NCI-H345 (cell line): Measurements from ENCODE around the gene PARM1.

Source experiments
- DNase-seq: peaks from one replicate; lab custom pipeline; 2025; lab: John Stamatoyannopoulos, UW

PARM1 gene

DNA sequence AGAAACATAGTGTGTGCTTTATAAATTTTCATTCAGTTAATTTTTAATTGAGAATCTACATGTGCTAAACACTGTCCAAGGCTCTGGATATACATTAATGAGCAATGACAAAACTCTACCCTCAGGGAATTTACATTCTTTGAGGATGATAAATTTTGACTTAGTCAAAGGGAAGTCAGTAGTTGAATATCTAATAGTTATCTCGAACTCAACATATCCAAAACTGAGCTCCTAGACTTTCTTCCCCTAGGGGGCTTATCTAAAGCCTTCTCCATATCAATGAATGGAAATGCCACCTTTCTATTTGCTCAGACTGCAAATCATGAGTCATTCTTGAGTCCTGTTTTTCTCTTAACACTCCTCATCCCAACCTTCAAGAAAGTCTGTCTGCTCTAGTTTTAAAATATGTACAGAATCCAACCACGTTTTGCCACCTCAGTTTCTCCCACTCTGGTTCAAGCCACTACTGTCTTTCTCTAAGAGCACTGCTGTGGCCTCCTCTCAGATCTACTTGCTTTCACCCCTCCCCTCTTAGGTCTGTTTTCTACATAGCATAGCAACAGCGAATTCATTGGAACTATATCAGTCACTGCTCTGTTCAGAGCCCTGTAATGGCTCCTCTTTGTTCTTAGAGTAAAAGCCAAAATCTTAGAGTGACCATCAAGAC lies 9.5 kb downstream of the PARM1 start:
- DNase-seq: no peak

DNA sequence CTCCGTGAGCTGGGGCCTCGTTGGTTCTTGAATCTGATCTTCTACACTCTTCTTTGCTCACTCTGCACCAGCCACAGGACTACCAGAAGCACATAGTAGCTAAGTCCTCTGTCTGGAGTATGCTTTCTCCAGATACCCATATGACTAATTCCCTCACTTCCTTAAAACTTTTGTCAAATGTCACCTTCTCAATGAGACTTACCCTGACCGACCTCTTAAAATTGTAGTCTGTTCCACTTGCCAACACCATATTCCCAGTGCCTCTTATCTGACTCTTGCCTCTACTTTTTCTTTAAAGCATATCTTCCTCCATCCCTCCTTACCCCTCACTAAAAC lies 10.0 kb downstream of the PARM1 start:
- no peak for DNase-seq

GRCh38 chr4:74944354-74944793 lies 11.5 kb downstream of the PARM1 start:
- DNase-seq: no peak

DNA sequence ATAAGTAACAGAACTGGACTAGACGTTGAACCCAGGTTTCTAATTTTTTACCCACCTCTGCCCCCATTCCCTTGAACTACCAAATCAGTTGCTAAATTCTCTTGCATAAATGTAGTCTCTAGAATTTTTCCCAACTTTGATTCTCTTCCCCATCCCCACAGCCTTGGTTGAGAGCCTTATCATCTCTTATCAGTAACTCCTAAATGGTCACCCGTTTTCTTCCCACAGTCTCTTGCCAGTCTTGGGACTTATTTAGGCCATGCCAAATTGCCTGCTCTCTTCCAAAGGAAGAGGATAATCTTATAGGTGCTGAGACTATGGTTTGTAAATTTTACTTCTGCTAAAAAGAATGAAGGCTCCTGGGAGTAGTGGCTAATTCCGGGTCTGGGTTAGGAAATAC lies 13.3 kb downstream of the PARM1 start:
- no peak for DNase-seq

- no peak for DNase-seq
Measured at GRCh38 chr4:74947798-74948197, 14.9 kb downstream of the PARM1 start.

DNA sequence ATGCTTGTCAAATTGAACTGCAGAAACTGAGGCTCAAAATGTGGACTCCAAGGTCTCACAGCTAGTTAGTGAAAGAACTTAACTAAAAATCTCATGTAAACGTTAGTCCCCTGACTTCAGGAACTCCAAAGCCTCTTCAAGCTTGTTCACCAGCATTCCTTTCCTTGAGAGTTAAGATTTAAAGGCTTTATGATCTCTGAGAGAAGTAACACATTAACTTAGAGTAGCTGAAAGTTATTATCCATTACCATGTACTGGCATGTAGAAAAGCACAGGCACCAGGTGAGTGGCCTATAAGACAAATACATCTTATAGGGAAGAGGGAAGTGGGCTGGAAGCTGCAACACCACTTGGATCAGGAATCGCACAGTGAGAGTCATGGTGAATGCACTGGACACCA lies 15.3 kb downstream of the PARM1 start:
- no peak for DNase-seq

DNA sequence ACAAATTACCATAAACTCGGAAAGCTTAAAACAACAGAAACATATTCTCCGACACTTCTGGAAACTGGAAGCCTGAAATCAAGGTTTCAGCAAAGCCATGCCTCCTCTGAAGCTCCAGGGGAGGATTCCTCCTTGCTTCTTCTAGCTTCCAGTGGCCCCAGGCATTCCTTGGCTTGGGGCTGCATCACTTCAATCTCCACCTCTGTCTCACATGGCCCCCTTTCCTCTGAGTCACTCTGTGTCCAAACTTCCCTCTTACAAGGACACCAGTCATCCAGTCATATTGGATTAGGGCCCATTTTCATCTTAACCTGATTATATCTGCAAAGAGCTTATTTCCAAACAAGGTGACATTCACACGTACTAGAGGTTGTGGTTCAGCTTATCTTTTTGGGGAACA lies 17.3 kb downstream of the PARM1 start:
- DNase-seq: no peak

DNA sequence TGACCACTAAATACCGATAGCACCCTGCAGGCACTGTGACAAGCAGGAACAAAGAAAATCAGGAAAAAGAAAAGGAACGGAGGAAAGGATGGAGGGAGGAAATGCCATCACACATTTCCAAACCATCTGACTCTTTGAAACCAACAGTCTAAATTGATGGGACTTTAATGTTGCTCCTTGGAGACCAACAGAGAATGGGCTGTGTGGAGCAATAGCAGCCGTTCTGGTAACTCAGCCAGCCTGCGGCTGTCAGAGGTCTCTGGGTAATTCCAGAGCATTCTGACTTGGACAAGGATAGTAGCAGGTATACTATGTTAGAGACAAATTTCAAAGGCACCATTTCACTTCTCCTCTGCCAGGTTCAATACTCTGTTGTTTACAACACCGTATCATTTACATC lies 18.0 kb downstream of the PARM1 start:
- no peak for DNase-seq

- DNase-seq: no peak
Measured at GRCh38 chr4:74953647-74954046, 20.7 kb downstream of the PARM1 start.

DNA sequence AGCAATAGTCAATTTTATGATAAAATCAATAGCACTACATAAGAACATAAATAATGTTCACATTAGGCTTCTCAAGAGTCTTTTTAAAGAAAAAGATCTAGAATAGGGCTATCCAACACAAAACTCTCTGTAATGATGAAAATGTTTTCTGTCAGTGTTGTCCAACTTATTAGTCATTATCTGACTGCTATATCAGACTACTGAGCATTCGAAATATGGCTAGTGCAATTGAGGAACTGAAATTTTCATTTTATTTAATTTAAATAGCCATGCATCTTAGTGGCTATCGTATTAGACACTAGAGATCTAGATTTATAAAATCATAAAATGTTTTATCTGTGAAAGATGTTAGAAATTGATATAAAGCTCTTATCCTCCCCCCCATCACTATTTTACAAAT lies 26.0 kb downstream of the PARM1 start:
- DNase-seq: no peak

- no peak for DNase-seq
Measured at GRCh38 chr4:74961230-74961629, 28.3 kb downstream of the PARM1 start.

- no peak for DNase-seq
Measured at GRCh38 chr4:74962584-74962983, 29.7 kb downstream of the PARM1 start.

DNA sequence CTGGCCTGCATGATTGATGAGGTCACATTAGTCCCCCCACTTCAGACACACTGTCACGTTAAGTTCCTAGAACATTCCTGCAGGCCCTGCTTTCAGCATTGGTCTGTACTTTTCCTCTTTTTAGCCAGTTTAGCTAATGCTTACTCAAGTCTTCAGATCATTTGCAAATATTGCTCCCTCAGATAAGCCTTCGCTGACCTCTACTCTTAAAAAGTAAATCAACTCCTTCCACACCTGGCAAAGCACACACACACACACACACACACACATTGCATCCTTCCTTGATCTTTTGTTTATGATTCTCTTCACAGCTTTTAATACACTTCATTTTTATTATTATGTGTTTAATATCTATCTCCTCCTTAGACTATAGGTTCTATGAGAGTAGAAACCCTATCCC lies 31.4 kb downstream of the PARM1 start:
- no peak for DNase-seq

- no peak for DNase-seq
Measured at GRCh38 chr4:74967324-74967723, 34.4 kb downstream of the PARM1 start.

DNA sequence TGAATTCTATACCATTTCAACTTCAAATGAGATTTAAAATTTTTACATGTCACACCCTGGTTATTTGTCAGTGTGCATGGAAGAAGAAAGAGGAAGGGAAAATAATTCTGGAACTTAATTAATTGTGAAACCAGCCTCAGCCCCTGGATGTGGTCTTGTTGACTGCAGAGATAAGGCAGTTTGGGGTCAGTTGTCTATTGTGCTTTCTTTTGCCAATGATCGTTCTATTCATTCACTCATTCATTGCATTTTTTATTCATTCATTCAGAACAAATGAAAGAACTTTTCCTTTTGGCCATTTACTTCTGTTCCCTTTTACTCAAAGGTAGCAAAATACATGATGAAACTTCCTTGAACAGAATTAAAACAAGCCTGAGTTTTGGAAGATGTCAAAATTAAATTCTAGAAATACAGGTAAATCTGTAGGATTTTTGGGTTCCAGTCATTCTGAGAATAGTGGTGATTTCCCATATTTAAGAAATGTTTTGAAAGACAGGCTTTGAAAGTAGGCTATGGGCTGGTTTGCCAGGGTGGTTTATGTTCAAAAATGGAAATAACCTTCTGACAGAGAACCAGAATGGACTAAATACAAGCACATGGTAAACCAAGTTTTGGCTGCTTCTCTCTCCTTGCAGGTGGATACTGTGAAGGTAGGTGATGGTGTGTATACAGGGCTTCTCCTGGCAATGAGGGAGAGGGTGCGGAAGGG lies 35.7 kb downstream of the PARM1 start:
- DNase-seq: no peak

GRCh38 chr4:74969507-74970474 lies 36.9 kb downstream of the PARM1 start:
- DNase-seq: no peak

- DNase-seq: no peak
Measured at GRCh38 chr4:74970577-74970976, 37.7 kb downstream of the PARM1 start.

- DNase-seq: no peak
Measured at GRCh38 chr4:74971862-74972261, 38.9 kb downstream of the PARM1 start.

DNA sequence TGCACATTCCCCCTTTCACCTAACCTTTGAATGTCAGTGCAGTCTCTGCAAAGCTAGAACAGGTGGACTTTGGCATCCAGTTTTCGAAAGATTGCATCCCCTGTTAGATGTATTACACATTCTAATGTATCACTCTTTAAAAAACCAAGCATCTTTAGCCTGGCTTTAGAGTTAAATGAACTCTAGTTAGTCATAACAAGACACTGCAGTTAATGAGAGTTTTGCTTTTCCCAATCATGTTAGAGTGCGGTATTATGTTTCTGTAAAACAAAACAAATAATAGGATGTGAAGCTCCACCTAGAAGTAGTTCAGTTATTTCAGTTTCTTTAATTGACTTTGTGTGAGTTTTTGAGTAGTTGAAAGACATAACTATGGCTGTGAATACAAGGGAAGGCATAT lies 42.2 kb downstream of the PARM1 start:
- DNase-seq: no peak

GRCh38 chr4:74975848-74976824 lies 43.2 kb downstream of the PARM1 start:
- no peak for DNase-seq

GRCh38 chr4:74982546-74983252 lies 49.8 kb downstream of the PARM1 start:
- no peak for DNase-seq
